Natural killer cell treated with Interleukin-12 subunit alpha and Interleukin-12 subunit beta and Interleukin-15 and Interleukin-18, amount 100 ng/mL, for 72 hours (primary cell): ENCODE data around the gene MED13. TPM values are rescaled to one million over a fixed set of nuclear protein-coding genes. Genes with fewer than 3 reads are reported as not detected.

Experiments
- ATAC-seq, 2 donors: fragments of 150-1000 bp; cut with Tn5 transposase in 1 of 2; sonication (Bioruptor Pico), chemical (Tn5 transposase) in 1 of 2; 2 replicates each; pipeline ENCODE4 v1.10.0; 2021
- DNase-seq: peaks from one replicate; pipeline ENCODE4 v3.0.0; 2022; ENCODE audit warnings: low spot score
- H3K27ac Mint-ChIP-seq, 2 donors: 1 replicate in 1 of 2; 2 replicates in 1 of 2; pipeline ENCODE4 v1.8.0; 2022; ENCODE audit warnings: mixed read lengths in 2 of 2, mild to moderate bottlenecking in 1 of 2, moderate library complexity in 1 of 2
- H3K27me3 Mint-ChIP-seq, 2 donors: 1 replicate in 1 of 2; 2 replicates in 1 of 2; pipeline ENCODE4 v1.8.0; 2022; ENCODE audit warnings: mixed read lengths in 2 of 2
- H3K36me3 Mint-ChIP-seq: one replicate; pipeline ENCODE4 v1.8.0; 2022; ENCODE audit warnings: mixed read lengths
- H3K4me1 Mint-ChIP-seq, 2 donors: 1 replicate in 1 of 2; 2 replicates in 1 of 2; pipeline ENCODE4 v1.8.0; 2022; ENCODE audit warnings: low read depth in 2 of 2, mixed read lengths in 2 of 2, mild to moderate bottlenecking in 1 of 2
- H3K4me3 Mint-ChIP-seq: one replicate; pipeline ENCODE4 v1.8.0; 2022; ENCODE audit warnings: mixed read lengths
- H3K9me3 Mint-ChIP-seq: 2 replicates; pipeline ENCODE4 v1.8.0; 2022; ENCODE audit warnings: mixed read lengths
- total RNA-seq, 2 donors: library from RNA; stranded (reverse); gene quantifications; one replicate each; pipeline ENCODE4 v1.2.3, GENCODE V29; 2022

Gene MED13
- total RNA-seq, 2 donors from 2014 or later: 75.8 to 129 TPM

DNA sequence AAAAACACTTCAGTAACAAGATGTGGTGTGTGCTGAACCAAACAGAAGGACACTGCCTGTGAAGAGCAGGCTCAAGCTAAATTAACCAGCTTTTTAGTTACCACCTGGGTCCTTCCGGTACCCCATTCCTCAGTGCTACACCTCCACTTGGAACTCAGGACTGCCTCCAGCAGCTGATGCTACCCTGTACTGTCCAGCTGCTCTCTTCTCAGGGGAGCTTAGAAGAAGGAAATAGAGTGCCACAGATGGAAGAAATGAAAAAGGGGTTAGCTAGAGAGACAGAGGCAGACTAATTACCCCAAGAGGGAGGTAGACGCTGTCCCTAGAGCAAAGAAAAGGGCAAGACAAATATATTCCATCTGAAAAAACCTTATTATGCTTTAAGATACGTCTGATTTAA, 5.7 kb downstream of the MED13 start:
- Mint-ChIP-seq H3K27me3 (no peaks in the 10 kb centered on the region), H3K4me3 (peak overlapping the region; percentile 30), H3K36me3 (peaks cover 19% of the 10 kb centered on the region), H3K27ac (peak overlapping the region; percentile 24 to 58), H3K9me3 (no peaks in the 10 kb centered on the region), H3K4me1 (peaks cover 37 to 46% of the 10 kb centered on the region in 2 donors)
- DNase-seq (no peak), ATAC-seq (no peak)

DNA sequence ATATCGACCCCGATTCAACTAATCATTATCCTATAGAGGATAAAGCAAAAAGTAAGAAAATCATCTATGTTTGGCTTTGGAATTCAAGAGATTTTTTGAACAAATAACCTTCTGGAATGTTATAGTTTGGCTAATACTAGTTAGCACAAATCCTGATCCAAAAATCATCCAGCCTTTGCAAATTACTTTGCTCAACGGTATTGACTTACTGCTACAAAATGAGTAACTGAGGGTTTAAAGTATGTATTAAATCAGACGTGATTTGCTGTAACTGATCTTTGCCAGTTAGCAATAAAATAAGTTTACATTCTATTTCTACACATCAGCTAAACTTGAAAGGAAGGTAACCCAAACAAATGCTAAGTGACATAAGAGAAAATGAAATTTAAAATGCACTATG, 6.5 kb downstream of the MED13 start:
- no peaks in the 10 kb centered on the region for H3K27me3 Mint-ChIP-seq
- H3K4me3 Mint-ChIP-seq: no peak overlapping the region
- H3K36me3 Mint-ChIP-seq: peaks cover 17% of the 10 kb centered on the region
- no peak overlapping the region for H3K27ac Mint-ChIP-seq
- no peaks in the 10 kb centered on the region for H3K9me3 Mint-ChIP-seq
- DNase-seq (no peak), ATAC-seq (no peak)
- H3K4me1 Mint-ChIP-seq: peaks cover 29 to 38% of the 10 kb centered on the region in 2 donors

DNA sequence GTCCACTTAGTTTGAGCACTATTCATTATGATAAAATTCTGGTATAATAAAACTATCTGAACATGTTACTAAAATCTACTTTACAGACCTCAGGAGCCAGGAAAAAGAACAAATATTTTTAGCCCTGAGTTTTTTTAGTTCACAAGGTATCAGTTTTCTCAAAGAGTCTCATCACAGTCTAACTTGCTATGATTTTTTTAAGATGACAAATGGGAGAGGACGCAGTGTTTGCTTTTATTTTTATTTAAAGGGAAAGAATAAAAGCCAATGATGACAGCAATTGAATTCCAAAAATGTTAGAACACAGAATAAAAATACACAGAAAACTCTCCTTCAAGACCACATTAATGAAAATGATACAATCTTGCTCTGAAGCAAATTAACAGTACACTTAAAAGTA, 7.4 kb downstream of the MED13 start:
- Mint-ChIP-seq H3K36me3 (peaks cover 11% of the 10 kb centered on the region), H3K27me3 (no peaks in the 10 kb centered on the region), H3K4me3 (no peak overlapping the region), H3K9me3 (no peaks in the 10 kb centered on the region), H3K4me1 (peaks cover 25 to 28% of the 10 kb centered on the region in 2 donors), H3K27ac (no peak overlapping the region)
- DNase-seq (no peak), ATAC-seq (no peak)

- DNase-seq: no peak
- ATAC-seq: no peak
- Mint-ChIP-seq H3K36me3 (peaks cover 26% of the 10 kb centered on the region), H3K4me3 (no peak overlapping the region), H3K27ac (peak overlapping the region in 1 of 2 donors; percentile 19), H3K4me1 (peaks cover 23 to 27% of the 10 kb centered on the region in 2 donors), H3K9me3 (no peaks in the 10 kb centered on the region), H3K27me3 (no peaks in the 10 kb centered on the region)
These were observed 12.2 kb downstream of the MED13 start for GRCh38 chr17:62052765-62053338.

- H3K4me1 Mint-ChIP-seq: peaks cover 15 to 24% of the 10 kb centered on the region in 2 donors
- H3K27me3 Mint-ChIP-seq: no peaks in the 10 kb centered on the region
- H3K9me3 Mint-ChIP-seq: no peaks in the 10 kb centered on the region
- peaks cover 21% of the 10 kb centered on the region for H3K36me3 Mint-ChIP-seq
- no peak overlapping the region for H3K4me3 Mint-ChIP-seq
- H3K27ac Mint-ChIP-seq: no peak overlapping the region
- no peak for DNase-seq
- ATAC-seq: no peak
These were observed 14.0 kb downstream of the MED13 start for GRCh38 chr17:62051053-62051452.

GRCh38 chr17:62049299-62049698, 15.8 kb downstream of the MED13 start:
- DNase-seq: no peak
- Mint-ChIP-seq H3K9me3 (no peaks in the 10 kb centered on the region), H3K4me3 (no peak overlapping the region), H3K36me3 (peaks cover 21% of the 10 kb centered on the region), H3K4me1 (peaks cover 18 to 26% of the 10 kb centered on the region in 2 donors), H3K27ac (no peak overlapping the region), H3K27me3 (no peaks in the 10 kb centered on the region)
- no peak for ATAC-seq

DNA sequence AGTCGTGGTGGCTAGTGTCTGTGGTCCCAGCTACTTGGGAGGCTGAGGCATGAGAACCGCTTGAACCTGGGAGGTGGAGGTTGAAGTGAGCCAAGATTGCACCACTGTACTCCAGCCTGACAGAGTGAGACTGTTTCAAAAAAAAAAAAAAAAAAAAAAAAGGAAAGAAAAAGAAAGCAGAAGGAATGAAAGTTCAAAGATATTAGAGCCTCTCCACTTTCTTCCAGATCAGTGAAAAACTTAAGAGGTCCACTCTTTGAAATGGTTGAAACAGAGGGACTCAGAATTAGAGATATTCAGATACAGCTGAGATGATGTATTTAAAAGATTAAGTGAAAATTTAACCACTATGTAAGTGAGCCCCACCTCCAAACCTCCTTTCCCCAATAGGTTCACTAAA, 16.8 kb downstream of the MED13 start:
- Mint-ChIP-seq H3K27ac (no peak overlapping the region), H3K27me3 (no peaks in the 10 kb centered on the region), H3K4me1 (peaks cover 25 to 29% of the 10 kb centered on the region in 2 donors), H3K9me3 (no peaks in the 10 kb centered on the region), H3K36me3 (peaks cover 21% of the 10 kb centered on the region), H3K4me3 (no peak overlapping the region)
- ATAC-seq: no peak
- DNase-seq: no peak

DNA sequence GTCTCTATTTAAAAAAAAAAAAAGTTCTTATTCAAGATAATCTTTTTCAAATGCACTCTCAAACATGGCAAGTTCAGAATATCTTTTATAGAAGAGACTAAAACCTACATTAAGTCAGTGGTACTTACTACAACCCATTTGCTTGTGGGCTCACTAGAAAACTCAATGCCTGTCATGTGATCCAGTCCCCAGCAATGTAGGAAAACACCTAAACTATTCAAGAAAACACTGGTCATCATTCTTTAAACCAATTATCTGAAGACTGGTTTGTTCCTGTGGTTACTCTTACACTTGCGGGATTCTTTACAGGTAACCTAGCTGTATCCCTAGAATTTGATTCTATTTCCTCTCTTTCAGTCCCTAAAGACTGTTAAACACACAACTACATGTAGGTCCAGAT, 19.6 kb downstream of the MED13 start:
- peaks cover 29 to 34% of the 10 kb centered on the region in 2 donors for H3K4me1 Mint-ChIP-seq
- DNase-seq (no peak), ATAC-seq (no peak)
- H3K9me3 Mint-ChIP-seq: no peaks in the 10 kb centered on the region
- H3K36me3 Mint-ChIP-seq: peaks cover 17% of the 10 kb centered on the region
- H3K27me3 Mint-ChIP-seq: no peaks in the 10 kb centered on the region
- H3K4me3 Mint-ChIP-seq: no peak overlapping the region
- H3K27ac Mint-ChIP-seq: no peak overlapping the region

GRCh38 chr17:62045109-62045508, 20.0 kb downstream of the MED13 start:
- DNase-seq (no peak), ATAC-seq (no peak)
- Mint-ChIP-seq H3K4me1 (peaks cover 30 to 38% of the 10 kb centered on the region in 2 donors), H3K27me3 (no peaks in the 10 kb centered on the region), H3K27ac (no peak overlapping the region), H3K4me3 (no peak overlapping the region), H3K9me3 (no peaks in the 10 kb centered on the region), H3K36me3 (peaks cover 20% of the 10 kb centered on the region)

- DNase-seq (no peak), ATAC-seq (no peak)
- Mint-ChIP-seq H3K9me3 (no peaks in the 10 kb centered on the region), H3K27ac (no peak overlapping the region), H3K4me1 (peaks cover 30 to 33% of the 10 kb centered on the region in 2 donors), H3K27me3 (no peaks in the 10 kb centered on the region), H3K4me3 (no peak overlapping the region), H3K36me3 (peaks cover 11% of the 10 kb centered on the region)
These were observed 21.5 kb downstream of the MED13 start for GRCh38 chr17:62043602-62044001.

DNA sequence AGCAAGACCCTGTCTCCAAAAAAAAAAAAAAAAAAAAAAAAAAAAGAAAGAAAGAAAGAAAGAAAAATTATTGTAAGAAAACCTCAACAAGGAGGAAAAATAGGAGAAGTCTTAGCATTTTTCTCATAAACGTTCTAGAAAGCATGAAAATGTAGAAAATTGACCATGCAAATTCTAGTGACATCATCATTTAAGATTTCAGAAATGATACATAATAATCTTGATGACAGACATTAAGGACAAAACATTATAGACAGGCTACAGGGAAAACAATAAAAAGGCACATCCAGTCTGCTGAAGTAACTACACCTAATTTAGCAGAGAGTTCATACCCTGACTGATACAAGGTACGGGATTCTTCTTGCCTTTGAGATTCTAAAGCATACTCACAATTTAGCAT, 21.9 kb downstream of the MED13 start:
- peaks cover 9% of the 10 kb centered on the region for H3K36me3 Mint-ChIP-seq
- no peaks in the 10 kb centered on the region for H3K27me3 Mint-ChIP-seq
- no peak for ATAC-seq
- peaks cover 28 to 31% of the 10 kb centered on the region in 2 donors for H3K4me1 Mint-ChIP-seq
- H3K4me3 Mint-ChIP-seq: no peak overlapping the region
- no peak for DNase-seq
- peak overlapping the region in 1 of 2 donors; percentile 74 for H3K27ac Mint-ChIP-seq
- H3K9me3 Mint-ChIP-seq: no peaks in the 10 kb centered on the region

DNA sequence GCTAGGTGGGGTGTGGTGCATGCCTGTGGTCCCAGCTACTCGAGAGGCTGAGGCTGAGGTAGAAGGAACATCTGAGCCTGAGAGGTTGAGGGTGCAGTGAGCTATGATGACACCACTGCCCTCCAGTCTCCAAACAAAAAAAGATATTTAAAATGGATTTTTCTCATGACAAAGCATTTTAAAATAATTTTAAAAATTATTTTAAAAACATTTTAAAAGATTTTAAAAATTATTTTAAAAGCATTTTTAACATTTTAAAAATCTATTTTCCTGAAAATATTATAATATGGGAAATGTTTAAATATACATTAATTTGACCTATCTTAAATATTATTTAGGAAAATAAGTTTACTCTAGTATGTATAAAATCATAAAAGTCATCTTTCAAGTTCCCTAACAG, 26.8 kb downstream of the MED13 start:
- H3K9me3 Mint-ChIP-seq: no peaks in the 10 kb centered on the region
- DNase-seq (no peak), ATAC-seq (no peak)
- peaks cover 9% of the 10 kb centered on the region for H3K36me3 Mint-ChIP-seq
- no peaks in the 10 kb centered on the region for H3K27me3 Mint-ChIP-seq
- H3K4me1 Mint-ChIP-seq: peaks cover 20 to 21% of the 10 kb centered on the region in 2 donors
- no peak overlapping the region for H3K27ac Mint-ChIP-seq
- no peak overlapping the region for H3K4me3 Mint-ChIP-seq

- no peak for ATAC-seq
- H3K4me3 Mint-ChIP-seq: no peak overlapping the region
- no peak overlapping the region for H3K27ac Mint-ChIP-seq
- H3K36me3 Mint-ChIP-seq: peaks cover 11% of the 10 kb centered on the region
- H3K4me1 Mint-ChIP-seq: no peaks in the 10 kb centered on the region
- DNase-seq: no peak
- H3K9me3 Mint-ChIP-seq: no peaks in the 10 kb centered on the region
- no peaks in the 10 kb centered on the region for H3K27me3 Mint-ChIP-seq
These were observed 31.8 kb downstream of the MED13 start for GRCh38 chr17:62033317-62033716.

- H3K27ac Mint-ChIP-seq: no peak overlapping the region
- no peaks in the 10 kb centered on the region for H3K27me3 Mint-ChIP-seq
- H3K4me3 Mint-ChIP-seq: no peak overlapping the region
- ATAC-seq: no peak
- peaks cover 0 to 4% of the 10 kb centered on the region in 2 donors for H3K4me1 Mint-ChIP-seq
- H3K36me3 Mint-ChIP-seq: peaks cover 17% of the 10 kb centered on the region
- no peaks in the 10 kb centered on the region for H3K9me3 Mint-ChIP-seq
- DNase-seq: no peak
These were observed 32.6 kb downstream of the MED13 start for GRCh38 chr17:62032480-62032879.

GRCh38 chr17:62030264-62030663, 34.8 kb downstream of the MED13 start:
- peaks cover 10 to 15% of the 10 kb centered on the region in 2 donors for H3K4me1 Mint-ChIP-seq
- ATAC-seq: peak in 1 of 2 donors; percentile 33
- H3K9me3 Mint-ChIP-seq: no peaks in the 10 kb centered on the region
- peaks cover 36% of the 10 kb centered on the region for H3K36me3 Mint-ChIP-seq
- DNase-seq: no peak
- no peak overlapping the region for H3K27ac Mint-ChIP-seq
- no peak overlapping the region for H3K4me3 Mint-ChIP-seq
- no peaks in the 10 kb centered on the region for H3K27me3 Mint-ChIP-seq
